ENCODE data around the gene STAT3. TPM values are rescaled to one million over a fixed set of nuclear protein-coding genes. Genes with fewer than 3 reads are reported as not detected.

Gene STAT3
- 43.2 TPM for total RNA-seq

DNA sequence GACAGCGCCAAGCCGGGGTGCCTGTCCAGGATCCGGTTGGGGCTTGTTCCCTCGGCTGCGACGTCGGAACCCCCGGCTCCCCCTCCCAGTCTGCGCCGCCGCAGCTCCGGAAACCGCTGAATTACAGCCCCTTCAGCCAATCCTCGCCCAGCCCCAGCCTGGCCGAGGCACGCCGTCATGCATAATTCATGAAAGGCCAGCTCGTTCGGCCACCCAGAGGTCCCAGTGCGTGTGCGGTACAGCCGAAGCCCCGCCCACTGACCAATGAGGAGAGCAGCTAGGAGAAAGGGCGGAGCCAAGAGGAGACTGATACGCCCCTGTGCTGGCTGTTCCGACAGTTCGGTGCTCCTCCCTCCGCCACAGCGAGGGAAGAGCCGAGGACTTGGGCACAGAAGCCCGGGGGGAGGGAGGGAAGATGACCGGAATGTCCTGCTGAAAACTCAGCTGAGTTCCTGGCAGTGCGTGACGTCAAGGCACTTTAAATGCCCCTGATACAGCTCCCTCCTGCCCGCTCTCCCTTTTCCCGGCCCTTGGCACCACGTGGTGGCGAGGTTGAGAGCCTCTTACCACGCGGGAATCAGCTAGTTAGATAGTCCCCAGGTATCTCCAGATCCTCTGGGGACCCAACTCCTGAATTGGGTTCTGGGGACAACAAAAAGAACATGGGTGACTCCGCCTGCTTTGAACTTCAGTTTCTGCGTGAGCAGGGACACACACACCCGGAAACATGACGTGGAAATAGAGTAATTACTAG, at the start of gene STAT3:
Gene STAT3 (minus strand): TSS at position 62 of the 754 bp plus-strand sequence. CDS start 39,926 bp downstream, outside the sequence.

DNA sequence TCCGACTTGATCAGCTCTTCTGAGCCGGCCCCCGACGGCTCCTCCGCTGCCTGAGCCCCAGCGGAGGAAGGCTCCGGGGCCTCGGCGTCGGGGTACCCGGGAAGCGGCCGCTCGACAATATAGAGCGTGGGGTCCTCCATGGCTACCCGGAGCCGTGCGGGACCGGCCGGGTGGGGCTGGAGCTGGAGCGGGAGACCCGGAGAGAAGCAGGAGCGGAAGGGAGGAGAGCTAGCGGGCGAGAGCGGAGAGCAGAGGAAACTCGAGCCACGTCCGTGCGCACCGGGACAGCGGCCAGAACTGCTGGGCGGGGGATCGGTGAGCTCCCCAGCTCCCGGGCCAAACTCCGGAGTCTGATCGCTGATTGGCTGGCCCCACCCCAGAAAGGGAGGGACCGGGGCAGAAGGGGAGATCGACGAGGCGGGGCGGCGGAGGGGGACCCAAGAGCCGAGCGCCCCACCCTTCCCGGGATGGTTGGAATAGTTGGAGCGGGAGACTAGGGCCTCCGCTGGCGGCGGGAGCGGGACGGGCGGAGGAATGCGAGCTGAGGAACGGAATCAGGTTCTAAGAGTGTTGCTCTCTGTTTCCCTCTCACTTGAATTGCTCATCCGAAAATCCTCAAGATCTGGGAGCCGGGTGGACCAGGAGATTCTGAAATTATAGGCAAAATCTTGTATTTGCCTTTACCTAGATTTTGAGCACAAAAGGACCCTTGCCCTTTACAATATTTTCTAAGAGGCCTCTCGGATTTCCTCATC, 34.9 kb upstream of the STAT3 start, which contains the start of gene CAVIN1:
Gene CAVIN1 (minus strand): TSS at position 299 of the 755 bp plus-strand sequence. CDS start 159 bp downstream, at position 140.

DNA sequence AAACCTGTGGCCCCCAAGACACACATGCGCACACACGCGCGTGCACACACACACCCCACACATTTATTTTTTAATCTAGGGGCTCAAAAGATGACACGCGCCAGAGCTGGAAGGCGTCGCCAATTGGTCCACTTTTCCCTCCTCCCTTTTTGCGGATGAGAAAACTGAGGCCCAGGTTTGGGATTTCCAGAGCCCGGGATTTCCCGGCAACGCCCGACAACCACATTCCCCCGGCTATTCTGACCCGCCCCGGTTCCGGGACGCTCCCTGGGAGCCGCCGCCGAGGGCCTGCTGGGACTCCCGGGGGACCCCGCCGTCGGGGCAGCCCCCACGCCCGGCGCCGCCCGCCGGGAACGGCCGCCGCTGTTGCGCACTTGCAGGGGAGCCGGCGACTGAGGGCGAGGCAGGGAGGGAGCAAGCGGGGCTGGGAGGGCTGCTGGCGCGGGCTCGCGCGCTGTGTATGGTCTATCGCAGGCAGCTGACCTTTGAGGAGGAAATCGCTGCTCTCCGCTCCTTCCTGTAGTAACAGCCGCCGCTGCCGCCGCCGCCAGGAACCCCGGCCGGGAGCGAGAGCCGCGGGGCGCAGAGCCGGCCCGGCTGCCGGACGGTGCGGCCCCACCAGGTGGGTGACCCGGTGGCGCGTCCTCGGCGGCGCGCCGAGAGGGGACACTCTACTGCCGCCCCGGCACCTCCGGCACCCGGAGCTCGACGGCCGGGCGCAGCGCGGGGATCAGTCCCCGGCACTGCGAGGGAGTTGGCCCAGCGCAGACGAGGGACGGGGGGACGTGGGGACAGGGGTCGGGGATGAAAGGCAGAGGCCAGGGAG, 100.1 kb downstream of the STAT3 start, which contains the start of gene STAT5A:
Gene STAT5A (plus strand): TSS at position 522 of the 826 bp plus-strand sequence. CDS start 914 bp downstream, outside the sequence.

DNA sequence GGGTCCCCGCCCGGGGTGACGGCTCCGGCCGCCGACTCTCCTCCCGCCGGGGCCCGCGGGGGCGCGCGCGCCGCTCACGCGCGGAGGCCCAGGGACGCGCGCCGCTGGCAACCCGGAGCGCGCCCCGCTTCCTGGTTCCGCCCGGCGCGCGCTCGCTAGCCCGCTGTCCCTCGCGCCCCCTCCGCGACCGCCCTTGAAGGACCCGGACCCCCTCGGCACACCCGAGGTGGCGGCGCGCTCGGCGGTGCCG, 112.0 kb downstream of the STAT3 start, which contains the start of gene STAT5B:
Gene STAT5B (minus strand): TSS at position 33 of the 250 bp plus-strand sequence. CDS start 44,264 bp downstream, outside the sequence.

Other genes starting within 250 kb of the STAT3 start
- gene RAB5C, start 233.5 kb downstream of the STAT3 start, total RNA-seq: 62.0 TPM
- gene KCNH4, start 207.3 kb downstream of the STAT3 start, total RNA-seq: 0.63 TPM
- gene HCRT, start 203.0 kb downstream of the STAT3 start, total RNA-seq: not detected
- gene GHDC, start 193.9 kb downstream of the STAT3 start, total RNA-seq: 6.9 TPM
- 38.5 TPM for gene STAT5B, start 112.1 kb downstream of the STAT3 start, total RNA-seq
- gene STAT5A, start 99.9 kb downstream of the STAT3 start, total RNA-seq: 0.94 TPM
- gene CAVIN1, start 34.8 kb upstream of the STAT3 start, total RNA-seq: 4.1 TPM
- gene ATP6V0A1, start 70.4 kb upstream of the STAT3 start, total RNA-seq: 330 TPM
- 14.7 TPM for gene NAGLU, start 147.8 kb upstream of the STAT3 start, total RNA-seq
- gene HSD17B1, start 164.5 kb upstream of the STAT3 start, total RNA-seq: 1.6 TPM
- gene COASY, start 173.7 kb upstream of the STAT3 start, total RNA-seq: 5.9 TPM
- gene MLX, start 178.7 kb upstream of the STAT3 start, total RNA-seq: 35.7 TPM
- 6.9 TPM for gene PSMC3IP, start 189.3 kb upstream of the STAT3 start, total RNA-seq
- gene RETREG3, start 220.9 kb upstream of the STAT3 start, total RNA-seq: 49.8 TPM
- 18.2 TPM for gene TUBG1, start 221.2 kb upstream of the STAT3 start, total RNA-seq

Data from parietal lobe (tissue), 1 donor.